HG02943 (cell line): Measurements from ENCODE around the gene FGGY.

Source experiments
- ATAC-seq: cut with Tn5 transposase; IDR thresholded peaks from one replicate; pipeline ENCODE4 v1.9.1; 2021; ENCODE audit warnings: mild to moderate bottlenecking, low read depth, moderate library complexity; ENCODE audit not compliant: unreplicated experiment

Gene FGGY

GRCh38 chr1:59499943-59500569, 203.2 kb downstream of the FGGY start:
- no peak for ATAC-seq

- no peak for ATAC-seq
These were observed 204.3 kb downstream of the FGGY start for GRCh38 chr1:59500950-59501742.

- ATAC-seq = no peak
These were observed 205.3 kb downstream of the FGGY start for GRCh38 chr1:59502009-59502691.

GRCh38 chr1:59504276-59504675, 207.4 kb downstream of the FGGY start:
- no peak for ATAC-seq

GRCh38 chr1:59505596-59506028, 208.7 kb downstream of the FGGY start:
- no peak for ATAC-seq

GRCh38 chr1:59506952-59507351, 210.1 kb downstream of the FGGY start:
- ATAC-seq = no peak

GRCh38 chr1:59509341-59509875, 212.5 kb downstream of the FGGY start:
- no peak for ATAC-seq

GRCh38 chr1:59510249-59510648, 213.4 kb downstream of the FGGY start:
- ATAC-seq = no peak

GRCh38 chr1:59511476-59512465, 214.9 kb downstream of the FGGY start:
- no peak for ATAC-seq

GRCh38 chr1:59512702-59513101, 215.8 kb downstream of the FGGY start:
- no peak for ATAC-seq

GRCh38 chr1:59514061-59514909, 217.4 kb downstream of the FGGY start:
- no peak for ATAC-seq

GRCh38 chr1:59516881-59517280, 220.0 kb downstream of the FGGY start:
- no peak for ATAC-seq

GRCh38 chr1:59520194-59520593, 223.3 kb downstream of the FGGY start:
- ATAC-seq = no peak

- no peak for ATAC-seq
These were observed 224.0 kb downstream of the FGGY start for GRCh38 chr1:59520827-59521418.

- ATAC-seq = no peak
These were observed 224.6 kb downstream of the FGGY start for GRCh38 chr1:59521456-59521855.

- ATAC-seq = no peak
These were observed 226.1 kb downstream of the FGGY start for GRCh38 chr1:59522925-59523505.

- ATAC-seq = no peak
These were observed 227.0 kb downstream of the FGGY start for GRCh38 chr1:59523745-59524450.

GRCh38 chr1:59526240-59526639, 229.3 kb downstream of the FGGY start:
- no peak for ATAC-seq
